ENCODE results near the gene NFKBIA. TPM values are rescaled to one million over a fixed set of nuclear protein-coding genes. Genes with fewer than 3 reads are reported as not detected.

The NFKBIA gene, protein sequence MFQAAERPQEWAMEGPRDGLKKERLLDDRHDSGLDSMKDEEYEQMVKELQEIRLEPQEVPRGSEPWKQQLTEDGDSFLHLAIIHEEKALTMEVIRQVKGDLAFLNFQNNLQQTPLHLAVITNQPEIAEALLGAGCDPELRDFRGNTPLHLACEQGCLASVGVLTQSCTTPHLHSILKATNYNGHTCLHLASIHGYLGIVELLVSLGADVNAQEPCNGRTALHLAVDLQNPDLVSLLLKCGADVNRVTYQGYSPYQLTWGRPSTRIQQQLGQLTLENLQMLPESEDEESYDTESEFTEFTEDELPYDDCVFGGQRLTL
- 100 to 1,000 TPM; 387 to 416 (median 398) TPM for total RNA-seq

GRCh38 chr14:35404449-35405303 is at the start of gene NFKBIA:
NFKBIA (minus strand) TSS chr14:35404749; CDS start chr14:35404644, 105 bp downstream.
- intact Hi-C loops (cut with DNase I), result no loop called here
- peak; percentile 97 for DNase-seq (ENCODE audit: extremely low spot score)
- Histone ChIP-seq H3K27me3 (no peaks in the 10 kb centered on the region), H3K36me3 (peaks cover 36 to 40% (median 39%) of the 10 kb centered on the region in 4 donors), H3K27ac (replicated peaks in 1 of 4) (peak within 1 kb of the TSS; percentile 99 to 100 (median 100)), H3K4me1 (peaks cover 39 to 44% (median 42%) of the 10 kb centered on the region in 4 donors), H3K4me3 (peak within 1 kb of the TSS; percentile 86 to 97 (median 93)), H3K9me3 (no peaks in the 10 kb centered on the region)
- 0% methylated on average over 20 of the region's 69 CpGs for WGBS
- TF ChIP-seq EP300 (IDR thresholded peaks at IDR 0.05) (no peak), POLR2A (IDR thresholded peaks at IDR 0.05; ENCODE audit: low read depth) (peak; percentile 92), CTCF (IDR thresholded peaks at IDR 0.05) (peak; percentile 24 to 34 (median 28)), POLR2AphosphoS5 (IDR thresholded peaks at IDR 0.05) (peak; percentile 84 to 96)

GRCh38 chr14:35446450-35446849 is 41.9 kb upstream of the NFKBIA start:
- peaks cover 0 to 8% (median 3%) of the 10 kb centered on the region in 4 donors for H3K9me3 ChIP-seq
- DNase-seq (ENCODE audit: extremely low spot score), result peak; percentile 78
- no peaks in the 10 kb centered on the region for H3K27me3 ChIP-seq
- H3K4me1 ChIP-seq, result no peaks in the 10 kb centered on the region
- TF ChIP-seq EP300 (IDR thresholded peaks at IDR 0.05), result no peak
- no peak for TF ChIP-seq CTCF (IDR thresholded peaks at IDR 0.05)
- TF ChIP-seq POLR2AphosphoS5 (IDR thresholded peaks at IDR 0.05), result no peak
- no peak for TF ChIP-seq POLR2A (IDR thresholded peaks at IDR 0.05; ENCODE audit: low read depth)
- H3K36me3 ChIP-seq, result no peaks in the 10 kb centered on the region
- 87% methylated on average over 1 of the region's 1 CpG for WGBS
- H3K27ac ChIP-seq (replicated peaks in 1 of 4), result no peak overlapping the region
- H3K4me3 ChIP-seq, result no peak overlapping the region
- intact Hi-C loops (cut with DNase I), result no loop called here

- intact Hi-C loops (cut with DNase I), result no loop called here
- Histone ChIP-seq H3K27me3 (no peaks in the 10 kb centered on the region), H3K9me3 (peaks cover 0 to 8% (median 3%) of the 10 kb centered on the region in 4 donors), H3K27ac (replicated peaks in 1 of 4) (no peak overlapping the region), H3K4me3 (no peak overlapping the region), H3K36me3 (no peaks in the 10 kb centered on the region), H3K4me1 (no peaks in the 10 kb centered on the region)
- DNase-seq (ENCODE audit: extremely low spot score), result peak; percentile 10
- TF ChIP-seq POLR2A (IDR thresholded peaks at IDR 0.05; ENCODE audit: low read depth) (no peak), POLR2AphosphoS5 (IDR thresholded peaks at IDR 0.05) (no peak), CTCF (IDR thresholded peaks at IDR 0.05) (no peak), EP300 (IDR thresholded peaks at IDR 0.05) (no peak)
- 56% methylated on average over 1 of the region's 1 CpG for WGBS
These were observed 39.6 kb upstream of the NFKBIA start for GRCh38 chr14:35444104-35444503.

DNA sequence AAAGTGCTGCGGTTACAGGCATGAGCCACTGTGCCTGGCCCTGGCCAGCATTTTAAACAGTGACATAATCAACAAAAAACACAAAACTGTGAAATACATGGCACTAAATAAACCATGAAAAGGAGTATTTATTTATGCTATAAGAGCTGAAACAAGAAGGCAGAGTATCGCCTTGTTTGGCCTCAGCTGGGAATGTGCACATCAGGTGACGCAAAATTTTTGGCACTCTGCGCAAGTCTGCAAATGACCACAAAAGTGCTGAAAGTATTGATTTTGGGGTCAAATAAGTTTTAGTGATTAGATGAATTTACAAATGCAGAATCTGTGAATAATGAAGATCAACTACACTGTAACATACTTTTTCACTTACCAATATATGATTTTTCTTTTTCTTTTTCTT is 36.6 kb upstream of the NFKBIA start:
- H3K4me3 ChIP-seq, result no peak overlapping the region
- no peak for TF ChIP-seq POLR2AphosphoS5 (IDR thresholded peaks at IDR 0.05)
- TF ChIP-seq EP300 (IDR thresholded peaks at IDR 0.05), result no peak
- TF ChIP-seq CTCF (IDR thresholded peaks at IDR 0.05), result no peak
- no peak for TF ChIP-seq POLR2A (IDR thresholded peaks at IDR 0.05; ENCODE audit: low read depth)
- H3K27me3 ChIP-seq, result no peaks in the 10 kb centered on the region
- 96% methylated on average over 4 of the region's 4 CpGs for WGBS
- no peak overlapping the region for H3K27ac ChIP-seq (replicated peaks in 1 of 4)
- DNase-seq (ENCODE audit: extremely low spot score), result peak; percentile 8
- H3K36me3 ChIP-seq, result no peaks in the 10 kb centered on the region
- no peaks in the 10 kb centered on the region for H3K4me1 ChIP-seq
- peaks cover 0 to 8% (median 3%) of the 10 kb centered on the region in 4 donors for H3K9me3 ChIP-seq
- intact Hi-C loops (cut with DNase I), result no loop called here
